ENCODE measurements around the gene HBEGF. TPM values are rescaled to one million over a fixed set of nuclear protein-coding genes. Genes with fewer than 3 reads are reported as not detected.
"Not testable (repeated sequence)": the region's sequence is repeated elsewhere in the genome, so short reads cannot be mapped to it uniquely, and the experiment has no call there.

The HBEGF gene
- total RNA-seq, 1 experiment from 2014 or later = 13.8 TPM

DNA sequence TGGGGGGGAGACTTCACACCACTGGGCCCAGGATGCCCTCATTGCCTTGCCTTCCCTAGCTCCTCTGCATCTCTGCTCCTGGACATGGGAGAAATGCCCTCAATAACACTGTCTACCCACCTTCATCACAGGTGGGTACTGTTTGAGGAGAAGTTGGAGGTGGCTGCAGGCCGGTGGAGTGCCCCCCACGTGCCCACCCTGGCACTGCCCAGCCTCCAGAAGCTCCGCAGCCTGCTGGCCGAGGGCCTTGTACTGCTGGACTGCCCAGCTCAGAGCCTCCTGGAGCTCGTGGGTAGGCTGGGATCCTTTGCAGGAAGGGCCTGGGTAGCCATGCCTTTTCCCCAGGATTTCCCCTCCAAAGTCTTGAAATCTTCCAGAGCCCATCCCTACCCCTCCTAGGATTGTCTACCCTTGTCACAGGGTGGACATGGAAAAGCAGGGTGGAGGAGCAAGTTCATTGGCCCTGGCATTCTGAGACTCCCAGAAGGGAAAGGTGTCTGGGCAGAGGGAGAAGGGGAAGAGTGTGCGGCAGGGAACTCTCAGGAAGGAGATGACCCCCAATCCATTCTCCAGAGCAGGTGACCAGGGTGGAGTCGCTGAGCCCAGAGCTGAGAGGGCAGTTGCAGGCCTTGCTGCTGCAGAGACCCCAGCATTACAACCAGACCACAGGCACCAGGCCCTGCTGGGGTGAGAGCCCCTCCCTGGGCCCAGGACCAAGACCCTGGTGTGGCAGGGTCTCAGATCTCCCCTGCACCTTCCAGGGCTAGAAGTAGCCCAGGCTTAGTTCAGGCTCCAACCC, 14.5 kb upstream of the HBEGF start:
- no peak for DNase-seq (ENCODE audit: low read depth)

DNA sequence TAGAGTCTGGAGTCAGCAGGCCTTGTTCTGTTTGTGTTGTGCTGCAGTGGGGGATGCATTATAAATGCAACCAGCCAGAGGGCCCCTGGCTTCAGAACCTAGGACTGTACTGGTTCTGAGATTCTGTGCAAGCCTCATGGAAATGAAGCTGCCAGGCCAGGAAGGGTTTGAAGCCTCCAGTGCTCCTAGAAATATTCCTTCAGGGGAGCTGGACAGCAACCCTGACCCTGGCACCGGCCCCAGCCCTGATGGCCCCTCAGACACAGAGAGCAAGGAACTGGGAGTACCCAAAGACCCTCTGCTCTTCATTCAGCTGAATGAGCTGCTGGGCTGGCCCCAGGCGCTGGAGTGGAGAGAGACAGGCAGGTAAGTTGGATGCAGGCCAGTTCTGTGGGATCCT, 13.7 kb upstream of the HBEGF start, which contains the start of gene SLC4A9:
Gene SLC4A9, plus strand, starts transcription at position 94 of the 400 bp plus-strand sequence. Its CDS starts 43 bp downstream, at position 137.
- DNase-seq (ENCODE audit: low read depth) = no peak

DNA sequence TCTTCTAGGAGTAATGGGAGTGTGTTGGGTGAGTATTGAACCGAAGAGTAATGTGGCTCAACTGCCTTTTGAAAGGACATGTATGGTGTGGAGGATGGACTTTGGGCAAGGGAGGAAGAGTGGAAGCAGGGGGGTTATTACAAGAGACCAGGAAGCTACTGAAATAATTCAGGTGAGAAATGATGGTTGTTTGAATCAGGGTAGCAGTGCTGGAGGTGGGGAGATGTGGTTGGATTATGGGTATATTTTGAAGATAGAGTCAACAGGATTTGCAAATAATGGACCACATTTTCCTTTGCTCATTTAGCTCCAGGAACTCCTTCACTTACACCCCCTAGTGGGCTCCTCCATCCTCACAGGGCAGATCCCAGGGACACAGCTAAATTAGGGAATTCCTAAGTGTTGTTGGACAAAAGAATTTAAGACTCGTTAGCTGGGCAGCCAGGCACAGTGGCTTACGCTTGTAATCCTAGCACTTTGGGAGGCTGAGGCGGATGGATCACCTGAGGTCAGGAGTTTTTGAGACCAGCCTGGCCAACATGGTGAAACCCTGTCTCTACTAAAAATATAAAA, 12.4 kb upstream of the HBEGF start:
- peak; percentile 46 for DNase-seq (ENCODE audit: low read depth)

DNA sequence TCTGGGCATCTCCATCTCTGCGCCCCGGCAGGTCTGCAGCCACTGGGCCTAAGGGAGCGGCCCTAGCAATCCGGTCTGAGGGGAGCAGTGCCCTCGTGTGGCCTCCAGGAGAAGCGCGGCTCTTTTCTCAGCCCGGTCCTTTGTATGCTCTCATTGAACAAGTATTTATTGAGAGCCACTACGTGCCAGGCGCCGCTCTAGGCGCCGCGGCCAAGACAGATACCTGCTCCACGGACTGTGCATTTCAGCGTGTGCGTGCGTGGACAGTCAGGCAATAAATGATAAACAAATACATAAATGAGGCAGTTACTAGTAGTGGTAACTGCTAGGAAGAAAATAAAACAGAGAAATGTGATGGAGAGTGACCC, 11.3 kb upstream of the HBEGF start:
- peak; percentile 80 for DNase-seq (ENCODE audit: low read depth)

DNA sequence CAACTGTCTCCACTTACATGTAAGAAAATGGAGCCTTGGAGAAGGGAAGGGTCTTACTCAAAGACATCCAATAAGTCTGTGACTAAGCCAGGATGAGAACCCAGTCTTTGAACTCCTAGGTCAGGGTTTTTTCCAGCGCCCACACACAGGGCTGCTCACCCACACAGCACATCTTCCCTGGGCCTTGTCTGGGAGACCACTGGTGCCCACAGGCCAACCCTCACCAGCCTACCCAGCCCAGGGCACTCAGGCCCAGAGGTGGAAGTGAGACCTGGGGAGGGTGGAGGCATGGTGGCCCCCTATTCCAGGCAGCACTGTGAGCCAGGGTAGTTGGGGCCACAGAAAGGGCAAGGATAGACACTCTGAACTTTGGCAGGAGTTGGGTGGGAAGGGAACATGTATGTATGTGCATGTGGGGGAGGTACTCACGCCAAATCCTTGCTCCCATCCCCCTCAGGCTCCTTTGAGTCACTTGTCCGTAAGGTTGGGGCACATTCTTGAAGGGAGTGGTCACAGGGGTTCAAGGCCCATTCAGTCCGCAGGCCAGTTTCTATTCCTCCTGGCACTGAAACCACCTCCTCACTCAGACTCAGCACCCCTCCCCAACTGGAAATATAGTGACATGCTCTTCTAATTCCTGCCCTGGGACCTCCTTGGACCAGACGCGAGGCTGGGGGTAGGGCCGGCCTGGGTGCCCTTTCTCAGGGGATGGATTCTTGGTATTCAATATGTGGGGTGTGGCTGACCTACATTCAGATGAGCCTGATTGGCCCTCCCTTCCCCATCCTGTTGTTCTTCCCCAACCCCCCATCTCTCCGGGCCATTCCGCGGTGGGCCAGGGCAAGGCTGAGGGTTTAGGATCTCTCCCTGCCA, 10.7 kb upstream of the HBEGF start:
- no peak for DNase-seq (ENCODE audit: low read depth)

DNA sequence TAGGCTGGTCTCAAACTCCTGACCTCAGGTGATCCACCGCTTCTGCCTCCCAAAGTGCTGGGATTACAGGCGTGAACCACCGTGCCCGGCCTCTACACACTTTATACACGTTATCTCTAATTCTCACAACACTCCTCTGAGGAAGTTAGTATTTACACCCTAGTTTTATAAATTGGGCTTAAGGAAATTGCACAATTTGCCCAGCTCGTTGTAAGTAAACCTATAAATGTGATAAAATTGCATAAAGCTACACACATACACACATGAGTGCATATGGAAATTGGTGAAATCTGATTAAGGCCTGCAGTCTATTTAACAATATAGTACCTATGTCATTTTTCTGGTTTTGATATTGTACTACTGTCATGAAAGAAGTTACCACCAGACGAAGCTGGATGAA, 9.1 kb upstream of the HBEGF start:
- DNase-seq (ENCODE audit: low read depth) = no peak

DNA sequence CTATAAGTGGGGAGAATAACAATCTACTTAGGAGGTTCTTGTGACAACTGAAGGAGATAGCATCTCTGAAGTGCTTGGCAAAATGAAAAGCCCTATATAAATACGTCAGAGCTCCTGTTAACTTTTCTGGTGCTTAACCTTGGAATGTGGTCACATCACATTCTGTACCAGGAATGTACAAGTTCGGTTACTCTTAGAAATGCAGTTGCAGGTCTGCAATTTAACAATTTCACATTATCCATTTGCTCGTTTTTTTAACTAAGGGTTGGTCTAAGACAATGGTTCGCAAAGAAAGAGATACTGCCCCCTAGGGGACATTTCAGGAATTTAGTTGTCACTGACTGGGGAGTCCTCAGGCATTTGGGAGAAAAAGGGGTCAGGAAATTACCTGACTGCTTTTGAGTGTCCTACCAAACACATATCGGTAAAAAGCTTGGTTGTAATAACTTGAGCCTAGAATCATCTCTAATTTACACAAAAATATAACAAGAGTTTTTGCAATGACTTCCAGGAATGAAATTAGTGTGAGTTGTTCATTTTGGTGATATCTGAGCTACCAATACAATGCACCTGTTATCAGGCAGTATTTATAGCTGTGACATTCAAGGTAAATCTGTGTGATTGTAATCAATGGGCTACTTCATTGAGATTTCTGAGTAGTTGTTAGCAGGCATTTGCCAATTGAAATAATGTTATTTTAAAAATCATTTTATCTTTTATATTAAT, 5.4 kb upstream of the HBEGF start:
- DNase-seq (ENCODE audit: low read depth) = peak; percentile 74

DNA sequence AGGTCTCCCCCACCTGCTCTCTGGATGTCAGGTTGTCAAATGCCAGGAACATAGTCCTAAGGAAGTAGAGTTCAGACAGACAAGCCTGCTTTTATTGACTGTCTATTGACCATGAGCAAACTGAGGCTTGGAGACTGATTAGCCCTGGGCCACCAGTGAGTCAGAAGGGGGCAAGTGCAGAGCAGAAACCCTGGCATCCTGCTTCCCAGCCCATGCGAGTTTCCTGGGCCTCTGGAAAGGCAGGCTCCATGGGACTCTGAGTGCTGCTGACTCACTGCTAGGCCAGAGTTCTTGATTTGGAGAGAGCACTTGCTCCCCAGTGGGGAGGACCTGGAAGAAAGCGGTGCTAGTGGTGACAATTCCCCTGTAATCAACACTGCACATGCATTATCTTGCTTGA, 2.8 kb upstream of the HBEGF start:
- peak; percentile 55 for DNase-seq (ENCODE audit: low read depth)

DNA sequence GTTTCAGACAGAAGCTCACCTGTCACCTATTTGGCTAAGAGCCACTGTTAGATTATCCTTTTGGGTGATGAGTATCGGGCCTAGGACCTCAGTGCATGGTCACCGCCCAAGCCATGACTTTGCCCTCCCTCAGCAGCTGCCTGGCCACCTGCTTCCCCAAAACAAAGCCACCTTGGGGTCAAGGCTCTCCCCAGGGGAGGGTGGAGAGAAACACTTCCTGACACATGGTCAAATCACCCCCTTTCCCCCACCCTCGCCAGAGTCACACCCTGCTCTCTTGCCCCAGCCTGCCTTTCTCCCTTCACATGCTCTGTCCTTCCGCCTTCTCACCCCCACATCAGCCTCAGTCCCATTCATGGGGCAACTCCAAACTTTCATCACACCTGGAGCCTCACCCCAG, 1.7 kb upstream of the HBEGF start:
- no peak for DNase-seq (ENCODE audit: low read depth)

DNA sequence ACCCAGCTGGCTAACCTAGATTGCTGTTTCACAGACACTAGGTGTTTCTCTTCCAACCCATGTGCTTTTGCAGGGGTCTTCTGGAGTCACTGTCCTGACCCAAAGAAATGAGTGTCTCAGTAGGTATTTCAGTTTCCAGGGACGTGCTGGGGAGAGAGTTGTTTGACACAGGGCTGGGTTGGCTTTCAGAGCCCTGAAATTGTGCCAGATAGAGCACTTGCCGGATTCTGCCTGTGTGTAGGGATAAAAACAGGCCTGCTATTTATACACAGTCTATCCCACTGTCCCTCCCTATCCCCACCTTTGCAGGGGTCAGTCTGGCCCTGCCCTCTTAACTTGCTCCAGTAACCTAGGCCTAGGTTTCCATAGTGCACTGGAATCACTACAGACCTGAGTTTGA, 957 bp upstream of the HBEGF start:
- no peak for DNase-seq (ENCODE audit: low read depth)

DNA sequence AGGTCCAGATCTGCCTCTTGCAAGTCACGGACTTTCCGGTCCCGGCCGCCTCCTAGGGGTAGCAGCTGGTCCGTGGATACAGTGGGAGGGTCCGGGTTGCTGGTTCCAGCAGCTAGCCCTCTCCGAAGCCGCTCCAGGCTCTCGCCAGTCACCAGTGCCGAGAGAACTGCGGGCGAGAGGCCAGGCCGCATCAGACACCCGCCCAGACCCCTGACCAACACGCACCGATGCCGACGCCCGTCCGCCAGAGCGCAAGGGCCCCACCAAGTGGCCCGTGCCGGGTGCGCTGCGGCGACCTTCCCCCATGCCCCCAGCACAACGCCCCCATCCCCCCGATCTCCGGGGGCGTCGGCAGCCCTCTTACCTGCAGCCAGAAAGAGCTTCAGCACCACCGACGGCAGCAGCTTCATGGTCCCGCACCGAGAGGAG, 470 bp downstream of the HBEGF start:
- DNase-seq (ENCODE audit: low read depth) = peak; percentile 63

DNA sequence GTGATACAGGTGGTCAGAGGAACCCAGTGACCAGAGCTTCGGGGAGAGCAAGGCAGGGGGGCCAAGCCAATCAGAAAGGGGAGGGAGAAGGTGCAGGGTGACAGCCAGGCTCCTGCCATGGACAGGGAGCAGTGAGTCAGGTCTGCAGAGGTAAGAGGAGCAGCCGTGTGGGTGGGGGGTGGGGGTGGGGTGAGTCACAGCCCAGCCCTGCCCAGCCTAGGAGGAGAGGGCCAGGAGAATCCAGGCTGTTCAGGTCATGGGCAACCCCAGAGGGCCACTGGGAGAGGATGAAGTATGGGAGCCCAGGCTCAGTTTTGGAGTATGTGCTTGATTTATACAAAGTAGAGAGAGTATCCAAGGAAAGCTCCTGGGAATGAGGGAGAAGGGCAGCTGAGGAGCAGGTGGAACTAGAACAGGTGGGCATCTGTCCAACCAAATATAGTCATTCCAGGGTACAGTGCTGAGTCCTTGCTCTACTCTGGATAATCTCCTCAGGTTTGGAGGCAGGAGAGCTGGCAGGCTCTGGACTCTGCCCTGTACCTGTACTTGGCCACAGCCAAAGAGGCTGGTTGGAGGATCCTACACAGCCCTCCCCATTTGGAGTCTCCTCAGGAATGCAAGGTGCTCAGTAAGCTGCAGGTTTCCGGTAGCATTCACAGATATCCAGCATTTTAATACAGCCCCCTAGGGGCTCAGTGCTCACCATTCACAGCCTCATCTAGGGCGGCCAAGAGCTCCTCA, 1.6 kb downstream of the HBEGF start:
- peak; percentile 81 for DNase-seq (ENCODE audit: low read depth)

DNA sequence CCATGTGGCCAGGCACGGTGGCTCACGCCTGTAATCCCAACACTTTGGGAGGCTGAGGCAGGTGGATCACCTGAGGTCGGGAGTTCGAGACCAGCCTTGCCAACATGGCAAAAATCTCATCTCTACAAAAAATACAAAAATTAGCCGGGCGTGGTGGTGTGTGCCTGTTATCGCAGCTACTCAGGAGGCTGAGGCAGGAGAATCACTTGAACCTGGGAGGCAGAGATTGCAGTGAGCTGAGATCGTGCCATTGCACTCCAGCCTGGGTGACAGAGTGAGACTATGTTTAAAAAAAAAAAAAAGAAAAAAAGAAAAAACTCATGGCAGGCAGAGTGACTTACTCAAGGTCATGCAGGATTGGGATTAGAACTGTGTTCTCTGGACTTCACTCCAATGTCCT, 2.6 kb downstream of the HBEGF start:
- DNase-seq (ENCODE audit: low read depth) = not testable (repeated sequence)

DNA sequence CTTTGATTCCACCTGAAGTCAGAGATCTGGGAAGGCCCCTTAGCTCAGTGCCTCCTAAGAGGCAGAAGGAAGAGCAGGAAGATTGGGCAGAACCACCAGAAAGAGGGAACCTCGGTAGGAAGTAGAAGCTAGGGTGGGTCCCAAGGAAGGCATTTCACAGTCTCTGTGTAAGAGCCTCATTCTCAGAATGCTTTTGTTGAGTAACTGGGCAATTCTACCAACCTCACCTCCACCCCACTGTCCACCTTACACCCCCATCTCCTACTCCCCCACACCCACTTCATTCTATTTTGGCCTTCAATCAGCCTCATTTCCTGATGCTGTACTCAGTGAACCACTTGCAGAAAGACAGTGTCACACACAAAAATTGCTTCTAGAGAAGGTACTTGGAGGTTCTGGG, 3.5 kb downstream of the HBEGF start:
- no peak for DNase-seq (ENCODE audit: low read depth)

DNA sequence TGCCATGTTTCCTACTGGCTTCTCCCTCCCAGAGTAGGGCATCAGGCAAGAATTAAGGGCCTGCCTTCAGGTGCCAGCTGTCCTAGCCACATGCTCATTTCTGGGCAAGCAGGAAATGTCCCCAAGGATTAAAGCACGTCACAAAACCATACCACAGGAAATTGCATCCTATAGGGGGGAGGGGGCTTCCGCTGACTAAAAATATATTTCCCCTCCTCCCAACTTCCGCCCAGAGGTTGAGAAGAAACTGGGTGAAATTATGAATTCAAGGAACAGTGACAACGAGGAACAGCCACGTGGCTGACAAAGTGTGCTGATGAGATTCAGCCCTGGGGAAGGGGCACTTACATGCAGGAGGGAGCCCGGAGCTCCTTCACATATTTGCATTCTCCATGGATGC, 4.1 kb downstream of the HBEGF start:
- no peak for DNase-seq (ENCODE audit: low read depth)

DNA sequence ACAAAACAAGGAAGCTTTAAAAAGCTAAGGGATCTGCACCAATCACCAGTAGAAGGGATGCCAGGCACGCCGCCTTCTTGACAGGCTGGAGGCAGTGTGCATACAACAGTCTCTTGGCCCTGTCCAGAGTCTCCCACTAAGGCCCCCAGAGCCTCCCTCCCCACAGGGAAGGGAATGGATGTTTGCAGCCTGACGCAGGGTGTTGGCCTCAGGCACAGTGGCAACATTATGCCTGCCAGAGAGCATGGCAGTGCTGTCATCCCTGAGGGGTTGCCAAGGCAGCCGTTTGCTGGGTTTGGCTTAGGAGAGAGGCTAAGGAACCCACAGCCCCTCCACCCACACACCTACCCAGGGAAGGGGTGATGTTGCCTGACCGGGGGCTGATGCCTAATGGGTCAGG, 4.8 kb downstream of the HBEGF start:
- DNase-seq (ENCODE audit: low read depth) = peak; percentile 64

DNA sequence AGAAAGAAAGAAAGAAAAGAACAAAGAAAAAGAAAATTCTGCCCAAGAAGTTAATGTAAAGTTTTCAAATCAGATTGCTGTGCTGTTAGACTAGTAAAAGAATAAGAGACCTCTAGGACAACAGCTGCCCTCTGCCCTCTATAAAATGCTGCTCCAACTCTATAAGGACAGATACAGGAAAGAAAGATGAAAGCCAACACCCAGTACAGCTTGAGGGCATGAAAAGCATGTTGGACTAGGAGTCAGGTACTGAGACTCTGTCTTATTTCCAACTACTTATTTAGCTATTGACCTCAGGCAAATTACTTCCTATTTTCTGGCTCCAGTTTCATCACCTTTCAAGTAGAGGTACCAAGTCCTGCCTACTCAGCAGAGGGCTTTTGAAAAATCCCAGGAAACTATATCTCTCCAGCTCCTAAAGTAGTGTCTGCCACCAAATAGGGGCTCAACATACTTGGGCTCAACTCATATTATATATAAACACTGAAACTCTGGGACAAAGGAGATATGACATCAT, 5.7 kb downstream of the HBEGF start:
- peak; percentile 66 for DNase-seq (ENCODE audit: low read depth)

DNA sequence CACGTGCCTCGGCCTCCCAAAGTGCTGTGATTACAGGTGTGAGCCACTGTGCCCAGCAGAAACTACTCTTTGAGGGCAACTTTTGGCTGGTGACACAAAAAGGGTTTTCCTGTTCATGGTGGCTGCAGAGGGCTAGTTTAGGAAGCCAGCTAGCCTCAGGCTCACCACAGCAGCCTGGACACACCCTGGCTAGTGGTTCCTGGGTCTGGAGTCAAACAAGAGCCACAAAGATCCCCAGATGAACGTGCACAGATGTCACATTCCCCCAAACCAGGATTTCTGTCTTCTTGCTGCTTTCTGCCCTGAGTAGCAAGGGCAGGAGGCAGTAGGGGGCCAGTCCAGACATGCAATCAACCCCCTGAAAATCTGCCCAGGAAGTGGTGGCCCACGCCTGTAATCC, 6.8 kb downstream of the HBEGF start:
- DNase-seq (ENCODE audit: low read depth) = no peak

DNA sequence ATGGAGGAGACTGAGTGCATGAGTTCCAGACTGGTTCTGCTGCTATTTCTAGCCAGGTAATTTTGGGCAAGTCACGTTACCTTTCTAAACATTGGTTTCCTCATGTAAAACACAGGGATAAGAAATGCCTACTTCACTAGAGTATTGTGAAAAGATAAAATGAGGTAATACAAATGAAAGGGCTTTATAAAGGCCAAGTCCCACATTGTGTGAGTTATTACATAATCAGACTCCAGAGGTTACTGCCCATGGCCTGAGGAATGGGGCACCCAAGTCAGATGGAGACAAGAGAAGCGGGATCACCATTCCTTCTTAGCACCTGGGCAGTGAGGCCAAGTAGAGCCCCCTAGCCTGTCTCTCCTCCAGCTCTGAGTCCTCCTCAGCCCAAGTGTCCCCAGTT, 7.5 kb downstream of the HBEGF start:
- DNase-seq (ENCODE audit: low read depth) = no peak

DNA sequence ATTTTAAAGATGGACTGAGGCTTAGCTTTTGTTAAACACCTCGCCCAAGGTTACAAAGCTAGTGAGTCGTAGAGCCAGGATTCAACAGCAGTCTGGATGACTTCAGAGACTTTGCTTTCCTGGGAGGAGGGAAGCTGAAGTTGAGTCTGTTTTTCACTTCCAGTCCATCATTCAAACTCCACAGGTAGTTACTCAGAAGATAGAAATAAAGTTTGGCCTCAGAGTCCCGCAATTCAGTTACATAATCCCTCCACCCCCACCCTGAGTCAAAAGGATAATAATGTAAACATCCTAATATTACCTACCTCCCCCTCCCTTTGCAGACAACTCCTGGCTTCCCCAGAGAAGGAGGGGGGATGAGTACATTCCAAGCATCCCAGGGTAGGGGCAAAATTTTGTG, 8.1 kb downstream of the HBEGF start:
- DNase-seq (ENCODE audit: low read depth) = peak; percentile 49

DNA sequence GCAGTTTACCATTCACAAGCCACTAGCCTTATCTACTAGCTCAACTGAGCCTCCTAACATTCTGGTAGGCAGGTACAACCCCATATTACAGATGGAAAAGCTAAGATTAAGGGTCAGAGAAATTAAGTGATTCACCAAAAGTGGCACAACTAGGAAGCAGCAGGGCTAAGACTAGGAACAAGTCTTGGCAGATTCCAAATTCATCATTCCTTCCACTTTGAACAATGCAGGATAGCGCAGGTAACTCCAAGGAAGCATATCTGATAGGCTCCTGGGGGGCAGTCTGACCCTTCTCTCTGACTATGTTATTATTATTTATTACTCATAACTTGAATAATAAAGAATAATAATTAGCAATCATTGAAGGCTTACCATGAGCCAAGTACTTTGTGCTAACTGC, 8.5 kb downstream of the HBEGF start:
- no peak for DNase-seq (ENCODE audit: low read depth)

Measured in M059J (cell line).